ENCODE data around the gene MKI67.
A peak's percentile ranks its signal among the peaks of the same experiment; 100 is the strongest.

The MKI67 gene

GRCh38 chr10:128065881-128066534 lies 60.2 kb downstream of the MKI67 start:
- no peaks in the 10 kb centered on the region for H4K20me1 ChIP-seq (ENCODE audit: insufficient read depth)
- H3K79me2 ChIP-seq (ENCODE audit: insufficient read depth, low read depth), result no peaks in the 10 kb centered on the region
- H3K9ac ChIP-seq, result no peak overlapping the region
- TF ChIP-seq CTCF (conservative IDR thresholded peaks at IDR 0.05; ENCODE audit: low read depth, low read length), result no peak
- no peak overlapping the region for H3K27ac ChIP-seq
- H3K4me2 ChIP-seq, result no peak overlapping the region
- H3K4me3 ChIP-seq (IDR thresholded peaks at IDR 0.05; ENCODE audit: insufficient read depth, low read depth, low read length), result no peak overlapping the region
- H2AFZ ChIP-seq (ENCODE audit: low read depth), result no peak overlapping the region
- peaks cover 26% of the 10 kb centered on the region for H3K4me1 ChIP-seq (ENCODE audit: low read depth, poor library complexity, severe bottlenecking)
- H3K27me3 ChIP-seq (ENCODE audit: insufficient read depth, low read depth), result no peaks in the 10 kb centered on the region
- H3K36me3 ChIP-seq (ENCODE audit: insufficient read depth), result no peaks in the 10 kb centered on the region

- Histone ChIP-seq H3K4me1 (ENCODE audit: low read depth, poor library complexity, severe bottlenecking) (peaks cover 26% of the 10 kb centered on the region), H3K79me2 (ENCODE audit: insufficient read depth, low read depth) (no peaks in the 10 kb centered on the region), H3K27ac (no peak overlapping the region), H3K4me2 (peak overlapping the region; percentile 25; the same call in 1 of the 2 replicates), H3K27me3 (ENCODE audit: insufficient read depth, low read depth) (no peaks in the 10 kb centered on the region), H4K20me1 (ENCODE audit: insufficient read depth) (no peaks in the 10 kb centered on the region), H2AFZ (ENCODE audit: low read depth) (peak overlapping the region; percentile 36; the same call in 1 of the 2 replicates), H3K4me3 (IDR thresholded peaks at IDR 0.05; ENCODE audit: insufficient read depth, low read depth, low read length) (no peak overlapping the region), H3K36me3 (ENCODE audit: insufficient read depth) (no peaks in the 10 kb centered on the region), H3K9ac (no peak overlapping the region)
- no peak for TF ChIP-seq CTCF (conservative IDR thresholded peaks at IDR 0.05; ENCODE audit: low read depth, low read length)
Observed at GRCh38 chr10:128064970-128065580, 61.1 kb downstream of the MKI67 start.

GRCh38 chr10:128064108-128064969 lies 61.9 kb downstream of the MKI67 start:
- Histone ChIP-seq H3K4me3 (IDR thresholded peaks at IDR 0.05; ENCODE audit: insufficient read depth, low read depth, low read length) (no peak overlapping the region), H3K36me3 (ENCODE audit: insufficient read depth) (no peaks in the 10 kb centered on the region), H3K4me2 (peak overlapping the region; percentile 25; the same call in 1 of the 2 replicates), H3K79me2 (ENCODE audit: insufficient read depth, low read depth) (no peaks in the 10 kb centered on the region), H4K20me1 (ENCODE audit: insufficient read depth) (no peaks in the 10 kb centered on the region), H3K27ac (no peak overlapping the region), H3K9ac (no peak overlapping the region), H3K4me1 (ENCODE audit: low read depth, poor library complexity, severe bottlenecking) (peaks cover 26% of the 10 kb centered on the region), H2AFZ (ENCODE audit: low read depth) (peak overlapping the region; percentile 36; the same call in 1 of the 2 replicates), H3K27me3 (ENCODE audit: insufficient read depth, low read depth) (no peaks in the 10 kb centered on the region)
- TF ChIP-seq CTCF (conservative IDR thresholded peaks at IDR 0.05; ENCODE audit: low read depth, low read length), result no peak

- TF ChIP-seq CTCF (conservative IDR thresholded peaks at IDR 0.05; ENCODE audit: low read depth, low read length), result no peak
- H3K79me2 ChIP-seq (ENCODE audit: insufficient read depth, low read depth), result no peaks in the 10 kb centered on the region
- no peak overlapping the region for H3K9ac ChIP-seq
- no peaks in the 10 kb centered on the region for H4K20me1 ChIP-seq (ENCODE audit: insufficient read depth)
- H3K4me1 ChIP-seq (ENCODE audit: low read depth, poor library complexity, severe bottlenecking), result peaks cover 26% of the 10 kb centered on the region
- no peak overlapping the region for H3K4me3 ChIP-seq (IDR thresholded peaks at IDR 0.05; ENCODE audit: insufficient read depth, low read depth, low read length)
- no peak overlapping the region for H3K27ac ChIP-seq
- H3K27me3 ChIP-seq (ENCODE audit: insufficient read depth, low read depth), result no peaks in the 10 kb centered on the region
- no peak overlapping the region for H3K4me2 ChIP-seq
- H2AFZ ChIP-seq (ENCODE audit: low read depth), result no peak overlapping the region
- no peaks in the 10 kb centered on the region for H3K36me3 ChIP-seq (ENCODE audit: insufficient read depth)
Observed at GRCh38 chr10:128063736-128064107, 62.5 kb downstream of the MKI67 start.
